ENCODE results near the gene CTNND2. TPM values are rescaled to one million over a fixed set of nuclear protein-coding genes. Genes with fewer than 3 reads are reported as not detected.

Gene CTNND2
- total and polyA plus RNA-seq, 10 of the 15 experiments (the other 5 are each of a cell fraction or from before 2014, with no cell fraction given): 0.02 to 0.16 (median 0.04) TPM; not detected in 7

- no peak for TF ChIP-seq E2F4 (IDR thresholded peaks at IDR 0.05; ENCODE audit: low read depth, low read length)
- no peak for TF ChIP-seq RCOR1 (conservative IDR thresholded peaks at IDR 0.05; ENCODE audit: low read depth, low read length)
- no peak for TF ChIP-seq SMARCA5 (IDR thresholded peaks at IDR 0.05)
- TF ChIP-seq CREM (IDR thresholded peaks at IDR 0.05; ENCODE audit: low read depth): no peak
- no peak for TF ChIP-seq ZNF24 (IDR thresholded peaks at IDR 0.05)
- no peak for TF ChIP-seq FOXK2 (IDR thresholded peaks at IDR 0.05)
Measured at GRCh38 chr5:11197726-11198125, 706.5 kb downstream of the CTNND2 start (continued).

- no peak overlapping the region for H3K27ac ChIP-seq (ENCODE audit: control insufficient read depth, insufficient read depth)
- DNase-seq (ENCODE audit: low read depth, low spot score): no peak
- H3K4me1 ChIP-seq (ENCODE audit: control insufficient read depth, insufficient read depth, low read length): no peaks in the 10 kb centered on the region
- no peak overlapping the region for H2AFZ ChIP-seq (ENCODE audit: control insufficient read depth, low read depth, low read length)
- ChIA-PET POLR2A (no interaction called here), SMC1A (ENCODE audit: uncharacterized antibody, unreplicated experiment) (interaction anchor here (0.6 kb wide), 1 partner anchor 313 kb away, joined by 4 read pairs; no protein-coding TSS in a partner anchor), RAD21 (ENCODE audit: unreplicated experiment) (no interaction called here), CTCF (no interaction called here)
- no peak overlapping the region for H3K4me3 ChIP-seq
- H3K9ac ChIP-seq (ENCODE audit: control insufficient read depth, insufficient read depth, low read length): no peak overlapping the region
- H3K27me3 ChIP-seq (replicated peaks in 1 of 2; ENCODE audit: control insufficient read depth in 2 of 2, insufficient read depth in 2 of 2, low read length in 1 of 2): no peaks in the 10 kb centered on the region
- no peak for ATAC-seq
- in situ Hi-C loops (cut with MboI): loop anchor here (25.0 kb wide), 1 partner anchor 729 kb away; no protein-coding TSS in a partner anchor
- H3K9me3 ChIP-seq (replicated peaks; ENCODE audit: control insufficient read depth, insufficient read depth, low read length): no peaks in the 10 kb centered on the region
- no peak for FAIRE-seq
- intact Hi-C loops (cut with micrococcal nuclease; ENCODE audit: unreplicated experiment): no loop called here
- no TSS peak for BruUV-seq (replicated peaks)
- no peaks in the 10 kb centered on the region for H3K79me2 ChIP-seq (ENCODE audit: control insufficient read depth, insufficient read depth, low read length)
- H3K36me3 ChIP-seq (ENCODE audit: control insufficient read depth in 2 of 2, insufficient read depth in 2 of 2, low read length in 1 of 2): no peaks in the 10 kb centered on the region
- H3K4me2 ChIP-seq (ENCODE audit: control insufficient read depth, insufficient read depth): no peak overlapping the region
- 43% methylated on average over 7 of the region's 7 CpGs for WGBS (ENCODE audit: insufficient coverage, insufficient replicate concordance, low lambda C conversion rate, missing lambda C conversion rate)
- H4K20me1 ChIP-seq (ENCODE audit: control insufficient read depth, insufficient read depth): no peaks in the 10 kb centered on the region
- TF ChIP-seq ZBTB11 (CRISPR knock-in tag; IDR thresholded peaks at IDR 0.05) (no peak), ELK1 (IDR thresholded peaks at IDR 0.05; ENCODE audit: low read depth, low read length) (no peak), ATF7 (IDR thresholded peaks at IDR 0.05; ENCODE audit: low read depth) (no peak), DPF2 (IDR thresholded peaks at IDR 0.05) (no peak), WRNIP1 (IDR thresholded peaks at IDR 0.05; ENCODE audit: borderline replicate concordance, low read depth, low read length) (no peak)
- TF ChIP-seq, protein P1, sequence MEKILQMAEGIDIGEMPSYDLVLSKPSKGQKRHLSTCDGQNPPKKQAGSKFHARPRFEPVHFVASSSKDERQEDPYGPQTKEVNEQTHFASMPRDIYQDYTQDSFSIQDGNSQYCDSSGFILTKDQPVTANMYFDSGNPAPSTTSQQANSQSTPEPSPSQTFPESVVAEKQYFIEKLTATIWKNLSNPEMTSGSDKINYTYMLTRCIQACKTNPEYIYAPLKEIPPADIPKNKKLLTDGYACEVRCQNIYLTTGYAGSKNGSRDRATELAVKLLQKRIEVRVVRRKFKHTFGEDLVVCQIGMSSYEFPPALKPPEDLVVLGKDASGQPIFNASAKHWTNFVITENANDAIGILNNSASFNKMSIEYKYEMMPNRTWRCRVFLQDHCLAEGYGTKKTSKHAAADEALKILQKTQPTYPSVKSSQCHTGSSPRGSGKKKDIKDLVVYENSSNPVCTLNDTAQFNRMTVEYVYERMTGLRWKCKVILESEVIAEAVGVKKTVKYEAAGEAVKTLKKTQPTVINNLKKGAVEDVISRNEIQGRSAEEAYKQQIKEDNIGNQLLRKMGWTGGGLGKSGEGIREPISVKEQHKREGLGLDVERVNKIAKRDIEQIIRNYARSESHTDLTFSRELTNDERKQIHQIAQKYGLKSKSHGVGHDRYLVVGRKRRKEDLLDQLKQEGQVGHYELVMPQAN (conservative IDR thresholded peaks at IDR 0.05): no peak
Measured at GRCh38 chr5:11191673-11192072, 712.6 kb downstream of the CTNND2 start.

All from GM12878 (cell line).